HCT116 (cell line): Measurements from ENCODE around the gene SUSD4. TPM values are rescaled to one million over a fixed set of nuclear protein-coding genes. Genes with fewer than 3 reads are reported as not detected.

Experiments
- ATAC-seq: fragments of 200-7000 bp; cut with Tn5 transposase; 2 replicates; pipeline ENCODE4 v1.9.1; 2020; ENCODE audit warnings: mild to moderate bottlenecking, moderate library complexity
- BruUV-seq: library from RNA; stranded (reverse); fragments of 400-500 nt; replicated peaks from 2 replicates; lab custom pipeline; 2021; lab: Mats Ljungman, UMichigan
- CTCF ChIA-PET: fragments of 300-600 bp; sonication (Branson Sonifier 250); formaldehyde crosslinking; loops from one replicate; lab custom pipeline; 2021; ENCODE audit warnings: antibody characterized with exemption; lab: Charles Lee
- POLR2A ChIA-PET: fragments of 300-600, 350-600 bp; sonication (Branson Sonifier 250); formaldehyde crosslinking; loops from one replicate; lab custom pipeline; 2021; ENCODE audit warnings: antibody characterized with exemption; lab: Charles Lee
- RAD21 ChIA-PET, 2 experiments: fragments of 300-600 bp; sonication (Branson Sonifier 250); formaldehyde crosslinking; loops; one replicate each; lab custom pipeline; 2023; ENCODE audit warnings: low total read pairs in 2 of 2; ENCODE audit not compliant: uncharacterized antibody in 2 of 2, unreplicated experiment in 2 of 2, low non-redundant PET in 1 of 2; lab: Charles Lee
- DNase-seq: peaks from one replicate; pipeline ENCODE4 v3.0.0-alpha.2; 2010; ENCODE audit warnings: low read depth, low spot score
- H2AFZ ChIP-seq: fragments of 200-600 bp; shearing (Covaris generic), sonication (generic); 2 replicates; pipeline ENCODE4 v1.6.1; 2017; ENCODE audit warnings: low read depth, mixed run types, mixed read lengths, antibody characterized with exemption, low read length; ENCODE audit not compliant: poor library complexity, severe bottlenecking
- H3K27ac ChIP-seq: 2 replicates; pipeline ENCODE4 v1.5.1; 2012; ENCODE audit warnings: low read depth, low read length
- H3K27me3 ChIP-seq: fragments of 200-600 bp; sonication (generic); 2 replicates; pipeline ENCODE4 v1.6.1; 2016; ENCODE audit warnings: mixed run types, low read length, mixed read lengths; ENCODE audit not compliant: insufficient read depth
- H3K36me3 ChIP-seq, 2 experiments: fragments of 200-500 bp in 1 of 2; fragments of 200-600 bp in 1 of 2; sonication (Bioruptor generic) in 1 of 2; sonication (generic) in 1 of 2; 2 replicates each; pipeline versions ENCODE4 v1.5.1 to v1.6.1; 2014 to 2016; ENCODE audit warnings: low read length in 2 of 2, inconsistent platforms in 1 of 2, mixed read lengths in 1 of 2, mixed run types in 1 of 2; ENCODE audit not compliant: insufficient read depth in 2 of 2, control insufficient read depth in 1 of 2
- H3K4me1 ChIP-seq, 2 experiments: fragments of 200-600 bp in 1 of 2; sonication (generic) in 1 of 2; 2 replicates each; pipeline versions ENCODE4 v1.5.1 to v1.6.1; 2012 to 2017; ENCODE audit warnings: low read length in 2 of 2, inconsistent platforms in 1 of 2, mild to moderate bottlenecking in 1 of 2, mixed read lengths in 1 of 2, mixed run types in 1 of 2, moderate library complexity in 1 of 2; ENCODE audit not compliant: insufficient read depth in 2 of 2, control insufficient read depth in 1 of 2
- H3K4me2 ChIP-seq: fragments of 200-600 bp; sonication (generic); 2 replicates; pipeline ENCODE4 v1.6.1; 2017; ENCODE audit warnings: mixed run types, low read length, mixed read lengths
- H3K4me3 ChIP-seq, 2 experiments: fragments of 200-600 bp in 1 of 2; sonication (generic) in 1 of 2; replicated peaks in 1 of 2; 2 replicates each; pipeline ENCODE4 v1.5.1; 2011 to 2016; ENCODE audit warnings: low read length in 2 of 2, control low read depth in 1 of 2, low read depth in 1 of 2, mild to moderate bottlenecking in 1 of 2, mixed read lengths in 1 of 2, mixed run types in 1 of 2
- H3K79me2 ChIP-seq: fragments of 200-600 bp; sonication (generic); 2 replicates; pipeline ENCODE4 v1.6.1; 2017; ENCODE audit warnings: mild to moderate bottlenecking, mixed run types, low read length, moderate library complexity, mixed read lengths; ENCODE audit not compliant: insufficient read depth
- H3K9ac ChIP-seq: fragments of 200-600 bp; sonication (generic); 2 replicates; pipeline ENCODE4 v1.6.1; 2016; ENCODE audit warnings: low read length, mixed read lengths
- H3K9me2 ChIP-seq: fragments of 200-600 bp; sonication (generic), shearing (Covaris generic); 2 replicates; pipeline ENCODE4 v1.6.1; 2017; ENCODE audit warnings: mixed run types, mild to moderate bottlenecking, moderate library complexity; ENCODE audit not compliant: insufficient read depth
- H3K9me3 ChIP-seq, 2 experiments: fragments of 200-500 bp in 1 of 2; fragments of 200-600 bp in 1 of 2; sonication (Bioruptor generic) in 1 of 2; sonication (generic) in 1 of 2; 2 replicates each; pipeline ENCODE4 v1.6.1; 2014 to 2017; ENCODE audit warnings: low read length in 2 of 2, mixed read lengths in 2 of 2, inconsistent platforms in 1 of 2, low read depth in 1 of 2, mild to moderate bottlenecking in 1 of 2, mixed run types in 1 of 2, moderate library complexity in 1 of 2; ENCODE audit not compliant: control insufficient read depth in 1 of 2, insufficient read depth in 1 of 2
- H4K20me1 ChIP-seq: fragments of 200-600 bp; sonication (generic), shearing (Covaris generic); 2 replicates; pipeline ENCODE4 v1.6.1; 2017; ENCODE audit warnings: mixed run types, mild to moderate bottlenecking, moderate library complexity; ENCODE audit not compliant: insufficient read depth
- ATF3 ChIP-seq: IDR thresholded peaks from 2 replicates; pipeline ENCODE4 v1.6.1; 2012
- ELF1 ChIP-seq: IDR thresholded peaks from 2 replicates; pipeline ENCODE4 v1.6.1; 2012; ENCODE audit warnings: low read depth, borderline replicate concordance
- EZH2 ChIP-seq: fragments of 200-600 bp; sonication (generic); IDR thresholded peaks from 2 replicates; pipeline ENCODE4 v1.6.1; 2017; ENCODE audit warnings: antibody characterized with exemption, mixed run types
- EZH2phosphoT487 ChIP-seq: fragments of 200-600 bp; IDR thresholded peaks from 2 replicates; pipeline ENCODE4 v1.6.1; 2018; ENCODE audit warnings: antibody characterized with exemption, borderline replicate concordance
- JUND ChIP-seq: IDR thresholded peaks from 2 replicates; pipeline ENCODE4 v1.6.1; 2012
- POLR2AphosphoS5 ChIP-seq: IDR thresholded peaks from 2 replicates; pipeline ENCODE4 v1.6.1; 2011; ENCODE audit warnings: mild to moderate bottlenecking, low read depth, low read length, moderate library complexity
- REST ChIP-seq: IDR thresholded peaks from 2 replicates; pipeline ENCODE4 v1.6.1; 2012; ENCODE audit warnings: low read depth
- SP1 ChIP-seq: IDR thresholded peaks from 2 replicates; pipeline ENCODE4 v1.6.1; 2012; ENCODE audit warnings: low read depth
- SRF ChIP-seq: IDR thresholded peaks from 2 replicates; pipeline ENCODE4 v1.6.1; 2012; ENCODE audit warnings: low read depth
- TCF7L2 ChIP-seq: IDR thresholded peaks from 2 replicates; pipeline ENCODE4 v1.7.0; 2011; ENCODE audit warnings: borderline replicate concordance, inconsistent platforms; ENCODE audit not compliant: insufficient read depth, insufficient read length; ENCODE audit errors: extremely low read depth
- ZFX ChIP-seq: fragments of 450-650 bp; IDR thresholded peaks from 2 replicates; pipeline ENCODE4 v1.6.1; 2017
- intact Hi-C: fragments of 100-400 bp; cut with micrococcal nuclease; formaldehyde crosslinking; loops from 2 replicates; pipeline ENCODE4 v1.10.0; 2022
- total RNA-seq: library from RNA; stranded (reverse); gene quantifications from one replicate; pipeline ENCODE4 v1.2.1, GENCODE V29; 2021; ENCODE audit not compliant: unreplicated experiment
- TF ChIP-seq, protein P1 (sequence below), 3 experiments: fragments of 200-600 bp in 1 of 3; sonication (generic) in 1 of 3; IDR thresholded peaks in 2 of 3; conservative IDR thresholded peaks in 1 of 3; 2 replicates each; pipeline ENCODE4 v1.5.1; 2012 to 2017; ENCODE audit warnings: low read depth in 2 of 3, low read length in 2 of 3, antibody characterized with exemption in 1 of 3, borderline replicate concordance in 1 of 3, control low read depth in 1 of 3, mild to moderate bottlenecking in 1 of 3, mixed read lengths in 1 of 3, mixed run types in 1 of 3, moderate library complexity in 1 of 3; ENCODE audit not compliant: insufficient read depth in 1 of 3

The SUSD4 gene
- total RNA-seq, 1 experiment from 2014 or later = 0.59 TPM

DNA sequence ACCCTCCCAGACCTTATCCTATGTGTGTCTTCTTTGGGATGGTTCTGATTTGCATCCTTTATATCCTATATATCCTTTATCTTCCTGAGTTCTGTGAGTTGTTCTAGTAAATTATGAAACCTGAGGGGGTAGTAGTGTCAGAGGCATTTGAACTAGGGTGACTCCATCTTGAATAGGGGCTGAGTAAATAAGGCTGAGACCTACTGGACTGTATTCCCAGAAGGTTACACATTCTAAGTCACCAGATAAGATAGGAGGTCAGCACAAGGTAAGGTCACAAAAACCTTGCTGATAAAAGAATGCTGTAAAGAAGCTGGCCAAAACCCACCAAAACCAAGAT, 50.6 kb downstream of the SUSD4 start:
- no peaks in the 10 kb centered on the region for H3K79me2 ChIP-seq
- ChIA-PET CTCF (no interaction called here), RAD21 (no interaction called here), POLR2A (no interaction called here)
- TF ChIP-seq JUND (no peak), EZH2phosphoT487 (no peak)
- no peak overlapping the region for H3K9ac ChIP-seq
- no peak overlapping the region for H2AFZ ChIP-seq
- H3K27ac ChIP-seq = no peak overlapping the region
- no peak for DNase-seq
- H3K4me1 ChIP-seq = no peaks in the 10 kb centered on the region
- H3K9me3 ChIP-seq = no peaks in the 10 kb centered on the region
- no peaks in the 10 kb centered on the region for H3K36me3 ChIP-seq
- no peaks in the 10 kb centered on the region for H3K9me2 ChIP-seq
- no peak for ATAC-seq
- intact Hi-C loops = no loop called here
- H3K4me3 ChIP-seq = no peak overlapping the region
- H3K27me3 ChIP-seq = no peaks in the 10 kb centered on the region
- no peak overlapping the region for H3K4me2 ChIP-seq
- H4K20me1 ChIP-seq = no peaks in the 10 kb centered on the region
- no TSS peak for BruUV-seq

DNA sequence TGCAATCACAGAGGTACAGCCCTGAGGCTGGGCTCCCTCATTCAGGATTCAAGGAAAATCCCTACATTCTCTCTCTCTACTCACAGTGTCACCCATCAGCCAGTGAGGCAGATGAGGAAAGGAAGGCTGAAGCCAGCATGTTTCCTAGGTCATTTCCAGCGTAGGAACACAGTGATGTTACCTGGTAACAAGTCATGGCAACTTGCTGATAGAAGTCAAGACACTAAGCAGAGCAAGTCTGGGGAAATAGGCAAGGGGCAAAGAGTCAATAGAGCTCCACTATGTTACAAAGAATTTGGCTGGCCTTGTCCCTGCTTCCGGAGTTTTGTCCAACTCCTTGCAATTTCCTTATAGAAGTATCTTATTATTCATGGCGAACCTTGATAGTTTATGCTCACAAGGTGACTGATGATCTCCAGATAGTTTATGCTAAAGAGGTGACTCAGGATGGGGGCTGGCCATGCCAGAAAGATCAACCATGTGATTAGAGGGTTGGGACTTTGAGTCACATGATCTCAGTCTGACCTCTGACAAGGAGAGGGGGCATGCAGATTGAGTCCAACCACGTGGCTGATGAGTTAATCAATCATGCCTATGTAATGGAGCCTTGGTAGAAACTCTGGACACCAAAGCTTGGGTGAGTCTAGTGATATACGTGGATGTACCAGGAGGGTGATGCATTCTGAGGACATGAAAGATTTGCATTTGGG, 51.1 kb downstream of the SUSD4 start:
- Histone ChIP-seq H4K20me1 (no peaks in the 10 kb centered on the region), H3K4me2 (no peak overlapping the region), H3K9ac (no peak overlapping the region), H3K4me1 (no peaks in the 10 kb centered on the region), H2AFZ (no peak overlapping the region), H3K27me3 (no peaks in the 10 kb centered on the region), H3K9me3 (no peaks in the 10 kb centered on the region), H3K9me2 (no peaks in the 10 kb centered on the region), H3K4me3 (no peak overlapping the region), H3K79me2 (no peaks in the 10 kb centered on the region), H3K36me3 (no peaks in the 10 kb centered on the region), H3K27ac (no peak overlapping the region)
- TF ChIP-seq, protein P1, sequence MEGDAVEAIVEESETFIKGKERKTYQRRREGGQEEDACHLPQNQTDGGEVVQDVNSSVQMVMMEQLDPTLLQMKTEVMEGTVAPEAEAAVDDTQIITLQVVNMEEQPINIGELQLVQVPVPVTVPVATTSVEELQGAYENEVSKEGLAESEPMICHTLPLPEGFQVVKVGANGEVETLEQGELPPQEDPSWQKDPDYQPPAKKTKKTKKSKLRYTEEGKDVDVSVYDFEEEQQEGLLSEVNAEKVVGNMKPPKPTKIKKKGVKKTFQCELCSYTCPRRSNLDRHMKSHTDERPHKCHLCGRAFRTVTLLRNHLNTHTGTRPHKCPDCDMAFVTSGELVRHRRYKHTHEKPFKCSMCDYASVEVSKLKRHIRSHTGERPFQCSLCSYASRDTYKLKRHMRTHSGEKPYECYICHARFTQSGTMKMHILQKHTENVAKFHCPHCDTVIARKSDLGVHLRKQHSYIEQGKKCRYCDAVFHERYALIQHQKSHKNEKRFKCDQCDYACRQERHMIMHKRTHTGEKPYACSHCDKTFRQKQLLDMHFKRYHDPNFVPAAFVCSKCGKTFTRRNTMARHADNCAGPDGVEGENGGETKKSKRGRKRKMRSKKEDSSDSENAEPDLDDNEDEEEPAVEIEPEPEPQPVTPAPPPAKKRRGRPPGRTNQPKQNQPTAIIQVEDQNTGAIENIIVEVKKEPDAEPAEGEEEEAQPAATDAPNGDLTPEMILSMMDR (IDR thresholded peaks at IDR 0.05 in 2 of 3, conservative IDR thresholded peaks at IDR 0.05 in 1 of 3; ENCODE audit: borderline replicate concordance in 1 of 3, insufficient read depth in 1 of 3, low read depth in 2 of 3, low read length in 2 of 3) = no peak
- TF ChIP-seq SP1 (no peak), ATF3 (no peak), EZH2 (no peak), REST (no peak), EZH2phosphoT487 (no peak), SRF (no peak), ZFX (no peak), JUND (no peak), ELF1 (no peak), TCF7L2 (no peak), POLR2AphosphoS5 (no peak)
- ChIA-PET POLR2A (no interaction called here), RAD21 (no interaction called here), CTCF (no interaction called here)
- BruUV-seq = no TSS peak
- DNase-seq (no peak), ATAC-seq (no peak)
- intact Hi-C loops = no loop called here
